Activated CD8-positive, alpha-beta T cell treated with anti-CD3 and anti-CD28 coated beads, Interleukin-2, amount 10 ng/mL, durations not matched to agents 7 days and 5 days (primary cell): ENCODE results near the gene RBFOX2. TPM values are rescaled to one million over a fixed set of nuclear protein-coding genes. Genes with fewer than 3 reads are reported as not detected.

Experiments used
- ATAC-seq: fragments of 150-1000 bp; cut with Tn5 transposase; one replicate; pipeline ENCODE4 v1.10.0; 2021; ENCODE audit warnings: moderate library complexity
- CTCF ChIA-PET: fragments of 350-600 bp; sonication (Branson Sonifier 250); formaldehyde crosslinking; loops from one replicate; lab custom pipeline; 2021; ENCODE audit warnings: antibody characterized with exemption; lab: Charles Lee
- POLR2A ChIA-PET: fragments of 350-600 bp; sonication (Branson Sonifier 250); formaldehyde crosslinking; loops from one replicate; lab custom pipeline; 2021; ENCODE audit warnings: antibody characterized with exemption; lab: Charles Lee
- DNase-seq: peaks from one replicate; pipeline ENCODE4 v3.0.0-alpha.2; 2020
- H3K27ac Mint-ChIP-seq: one replicate; pipeline ENCODE4 v1.8.0; 2021; ENCODE audit warnings: mild to moderate bottlenecking, mixed read lengths
- H3K27me3 Mint-ChIP-seq: one replicate; pipeline ENCODE4 v1.8.0; 2021; ENCODE audit warnings: low read depth, mixed read lengths
- H3K36me3 Mint-ChIP-seq: one replicate; pipeline ENCODE4 v1.8.0; 2021; ENCODE audit warnings: low read depth, mixed read lengths
- H3K4me1 Mint-ChIP-seq: one replicate; pipeline ENCODE4 v1.8.0; 2021; ENCODE audit warnings: low read depth, mixed read lengths
- H3K4me3 Mint-ChIP-seq: one replicate; pipeline ENCODE4 v1.8.0; 2021; ENCODE audit warnings: mild to moderate bottlenecking, mixed read lengths
- H3K9me3 Mint-ChIP-seq: one replicate; pipeline ENCODE4 v1.8.0; 2022; ENCODE audit warnings: mixed read lengths; ENCODE audit not compliant: insufficient read depth
- total RNA-seq, 2 experiments: library from RNA; stranded (reverse); gene quantifications; one replicate each; pipeline ENCODE4 v1.2.3, GENCODE V29; 2021

Gene RBFOX2
- total RNA-seq, 2 experiments from 2014 or later, result 0.03 to 0.37 TPM

GRCh38 chr22:35752863-35753189, 275.8 kb downstream of the RBFOX2 start:
- Mint-ChIP-seq H3K4me1 (peaks cover 2% of the 10 kb centered on the region), H3K27me3 (no peaks in the 10 kb centered on the region), H3K27ac (no peak overlapping the region), H3K4me3 (no peak overlapping the region), H3K36me3 (no peaks in the 10 kb centered on the region), H3K9me3 (no peaks in the 10 kb centered on the region)
- POLR2A ChIA-PET, result no interaction called here
- CTCF ChIA-PET, result interaction anchor here (0.7 kb wide), 1 partner anchor 127 kb away, joined by 3 read pairs; no protein-coding TSS in a partner anchor
- ATAC-seq (no peak), DNase-seq (no peak)

GRCh38 chr22:35752006-35752862, 276.4 kb downstream of the RBFOX2 start:
- no peak for DNase-seq
- H3K27me3 Mint-ChIP-seq, result no peaks in the 10 kb centered on the region
- H3K36me3 Mint-ChIP-seq, result no peaks in the 10 kb centered on the region
- ChIA-PET CTCF (no interaction called here), POLR2A (no interaction called here)
- H3K4me1 Mint-ChIP-seq, result peaks cover 2% of the 10 kb centered on the region
- no peaks in the 10 kb centered on the region for H3K9me3 Mint-ChIP-seq
- no peak overlapping the region for H3K4me3 Mint-ChIP-seq
- no peak for ATAC-seq
- no peak overlapping the region for H3K27ac Mint-ChIP-seq

GRCh38 chr22:35749808-35750207, 278.8 kb downstream of the RBFOX2 start:
- ATAC-seq, result no peak
- Mint-ChIP-seq H3K27me3 (no peaks in the 10 kb centered on the region), H3K9me3 (no peaks in the 10 kb centered on the region), H3K4me1 (no peaks in the 10 kb centered on the region), H3K36me3 (no peaks in the 10 kb centered on the region), H3K4me3 (no peak overlapping the region), H3K27ac (no peak overlapping the region)
- CTCF ChIA-PET, result no interaction called here
- POLR2A ChIA-PET, result no interaction called here
- DNase-seq, result no peak

- no peaks in the 10 kb centered on the region for H3K9me3 Mint-ChIP-seq
Observed at GRCh38 chr22:35746946-35747703, 281.5 kb downstream of the RBFOX2 start.

GRCh38 chr22:35746248-35746647, 282.4 kb downstream of the RBFOX2 start:
- Mint-ChIP-seq H3K9me3 (no peaks in the 10 kb centered on the region), H3K27me3 (no peaks in the 10 kb centered on the region), H3K4me1 (no peaks in the 10 kb centered on the region), H3K4me3 (no peak overlapping the region), H3K36me3 (no peaks in the 10 kb centered on the region), H3K27ac (no peak overlapping the region)
- CTCF ChIA-PET, result no interaction called here
- POLR2A ChIA-PET, result no interaction called here
- DNase-seq (no peak), ATAC-seq (no peak)

More at GRCh38 chr22:35746946-35747703, 281.5 kb downstream of the RBFOX2 start:
- Mint-ChIP-seq H3K4me1 (no peaks in the 10 kb centered on the region), H3K27ac (no peak overlapping the region), H3K27me3 (no peaks in the 10 kb centered on the region), H3K36me3 (no peaks in the 10 kb centered on the region), H3K4me3 (no peak overlapping the region)
- ATAC-seq, result no peak
- ChIA-PET CTCF (no interaction called here), POLR2A (no interaction called here)
- DNase-seq, result no peak

- H3K27ac Mint-ChIP-seq, result no peak overlapping the region
- no peak overlapping the region for H3K4me3 Mint-ChIP-seq
- ChIA-PET CTCF (no interaction called here), POLR2A (no interaction called here)
- DNase-seq (no peak), ATAC-seq (no peak)
- no peaks in the 10 kb centered on the region for H3K36me3 Mint-ChIP-seq
- H3K9me3 Mint-ChIP-seq, result no peaks in the 10 kb centered on the region
- no peaks in the 10 kb centered on the region for H3K4me1 Mint-ChIP-seq
- H3K27me3 Mint-ChIP-seq, result peaks cover 2% of the 10 kb centered on the region
Observed at GRCh38 chr22:35743326-35743860, 285.2 kb downstream of the RBFOX2 start.

GRCh38 chr22:35742342-35743100, 286.1 kb downstream of the RBFOX2 start:
- no peak overlapping the region for H3K27ac Mint-ChIP-seq
- CTCF ChIA-PET, result interaction anchor here (1.4 kb wide), 1 partner anchor 323 kb away, joined by 3 read pairs; no protein-coding TSS in a partner anchor
- POLR2A ChIA-PET, result no interaction called here

GRCh38 chr22:35740616-35741015, 288.0 kb downstream of the RBFOX2 start:
- H3K9me3 Mint-ChIP-seq, result no peaks in the 10 kb centered on the region
- CTCF ChIA-PET, result interaction anchor here (1.6 kb wide), 1 partner anchor 16 kb away, joined by 4 read pairs; no protein-coding TSS in a partner anchor
- H3K4me3 Mint-ChIP-seq, result no peak overlapping the region
- POLR2A ChIA-PET, result no interaction called here
- H3K4me1 Mint-ChIP-seq, result no peaks in the 10 kb centered on the region
- H3K27me3 Mint-ChIP-seq, result peaks cover 6% of the 10 kb centered on the region
- ATAC-seq, result no peak
- no peaks in the 10 kb centered on the region for H3K36me3 Mint-ChIP-seq
- no peak for DNase-seq
- no peak overlapping the region for H3K27ac Mint-ChIP-seq

More at GRCh38 chr22:35742342-35743100, 286.1 kb downstream of the RBFOX2 start:
- ATAC-seq, result no peak
- no peaks in the 10 kb centered on the region for H3K4me1 Mint-ChIP-seq
- H3K4me3 Mint-ChIP-seq, result no peak overlapping the region
- DNase-seq, result no peak
- H3K9me3 Mint-ChIP-seq, result no peaks in the 10 kb centered on the region
- no peaks in the 10 kb centered on the region for H3K36me3 Mint-ChIP-seq
- H3K27me3 Mint-ChIP-seq, result peaks cover 2% of the 10 kb centered on the region

GRCh38 chr22:35739931-35740380, 288.7 kb downstream of the RBFOX2 start:
- no peak for ATAC-seq

GRCh38 chr22:35739076-35739930, 289.3 kb downstream of the RBFOX2 start:
- POLR2A ChIA-PET, result interaction anchor here (0.6 kb wide), 1 partner anchor 164 kb away, joined by 3 read pairs; no protein-coding TSS in a partner anchor
- Mint-ChIP-seq H3K36me3 (no peaks in the 10 kb centered on the region), H3K27ac (no peak overlapping the region), H3K4me1 (no peaks in the 10 kb centered on the region), H3K27me3 (peaks cover 6% of the 10 kb centered on the region), H3K9me3 (no peaks in the 10 kb centered on the region), H3K4me3 (no peak overlapping the region)
- ATAC-seq, result no peak
- CTCF ChIA-PET, result interaction anchor here (1.0 kb wide), 1 partner anchor 112 kb away, joined by 4 read pairs; no protein-coding TSS in a partner anchor
- DNase-seq, result no peak

More at GRCh38 chr22:35739931-35740380, 288.7 kb downstream of the RBFOX2 start:
- H3K9me3 Mint-ChIP-seq, result no peaks in the 10 kb centered on the region
- POLR2A ChIA-PET, result no interaction called here
- H3K4me3 Mint-ChIP-seq, result no peak overlapping the region
- no peak overlapping the region for H3K27ac Mint-ChIP-seq
- CTCF ChIA-PET, result interaction anchor here (1.0 to 1.6 kb wide), 2 partner anchors 17 to 113 kb away, joined by 4 read pairs; no protein-coding TSS in a partner anchor
- DNase-seq, result no peak
- peaks cover 6% of the 10 kb centered on the region for H3K27me3 Mint-ChIP-seq
- no peaks in the 10 kb centered on the region for H3K36me3 Mint-ChIP-seq
- no peaks in the 10 kb centered on the region for H3K4me1 Mint-ChIP-seq
